K562 (cell line): ENCODE data around the gene FBXO44. TPM values are rescaled to one million over a fixed set of nuclear protein-coding genes. Genes with fewer than 3 reads are reported as not detected.
A peak's percentile ranks its signal among the peaks of the same experiment; 100 is the strongest.

Experiments used
- BHLHE40 ChIP-seq: IDR thresholded peaks from 2 replicates; pipeline ENCODE4 v1.6.1; 2011; ENCODE audit warnings: low read length, improper control_type of control experiment
- CBFB ChIP-seq: sonication (generic); formaldehyde crosslinking; IDR thresholded peaks from 2 replicates; pipeline ENCODE4 v1.4.0; 2020; ENCODE audit warnings: mild to moderate bottlenecking, missing genetic modification reagents
- CREB1 ChIP-seq, 2 experiments: sonication (generic) in 1 of 2; formaldehyde crosslinking in 1 of 2; IDR thresholded peaks; 2 replicates each; pipeline versions ENCODE4 v1.6.1 to v1.8.0; 2012 to 2022; ENCODE audit warnings: inconsistent platforms in 1 of 2, mild to moderate bottlenecking in 1 of 2, missing genetic modification reagents in 1 of 2, moderate library complexity in 1 of 2
- FOXJ2 ChIP-seq: fragments of 200-800 bp; sonication (Bioruptor generic); IDR thresholded peaks from 2 replicates; pipeline ENCODE4 v1.6.1; 2016; ENCODE audit warnings: missing genetic modification characterization, missing compliant biosample characterization
- FUS ChIP-seq: fragments of 200-400 bp; formaldehyde crosslinking; optimal IDR thresholded peaks from 2 replicates; pipeline ENCODE3; 2017; ENCODE audit warnings: low read depth, low read length
- HSF4 ChIP-seq: fragments of 250-450 bp; sonication (Bioruptor Pico); IDR thresholded peaks from 2 replicates; pipeline ENCODE4 v2.1.2; 2022; ENCODE audit warnings: mild to moderate bottlenecking, moderate library complexity, borderline replicate concordance
- KDM1A ChIP-seq, 2 experiments: fragments of 450-650 bp; IDR thresholded peaks; 2 replicates each; pipeline ENCODE4 v1.6.1; 2016; ENCODE audit warnings: mild to moderate bottlenecking in 2 of 2
- MEF2D ChIP-seq: conservative IDR thresholded peaks from 2 replicates; pipeline ENCODE4 v1.6.1; 2016; ENCODE audit warnings: low read depth, missing genetic modification characterization, missing compliant biosample characterization
- NR2C2 ChIP-seq, 2 experiments: fragments of 200-800 bp in 1 of 2; sonication (Bioruptor generic) in 1 of 2; sonication (generic) in 1 of 2; formaldehyde crosslinking in 1 of 2; IDR thresholded peaks; 2 replicates each; pipeline versions ENCODE4 v1.6.1 to v1.8.0; 2016 to 2022; ENCODE audit warnings: mild to moderate bottlenecking in 1 of 2, missing compliant biosample characterization in 1 of 2, missing genetic modification characterization in 1 of 2, missing genetic modification reagents in 1 of 2
- THRB ChIP-seq: fragments of 450-650 bp; formaldehyde crosslinking; conservative IDR thresholded peaks from 2 replicates; pipeline ENCODE4 v1.4.0; 2022; ENCODE audit warnings: mild to moderate bottlenecking, missing genetic modification characterization
- TOE1 ChIP-seq, 2 experiments: fragments of 450-650 bp in 1 of 2; sonication (generic) in 1 of 2; formaldehyde crosslinking in 1 of 2; IDR thresholded peaks; 2 replicates each; pipeline versions ENCODE4 v1.7.1 to v1.8.0; 2016 to 2022; ENCODE audit warnings: borderline replicate concordance in 2 of 2, mild to moderate bottlenecking in 2 of 2, antibody characterized with exemption in 1 of 2, inconsistent platforms in 1 of 2, low read depth in 1 of 2, missing genetic modification reagents in 1 of 2, moderate library complexity in 1 of 2
- ZFP1 ChIP-seq: fragments of 450-650 bp; formaldehyde crosslinking; IDR thresholded peaks from 2 replicates; pipeline ENCODE4 v1.4.0; 2020; ENCODE audit warnings: mild to moderate bottlenecking, mixed read lengths
- ZFX ChIP-seq: sonication (generic); formaldehyde crosslinking; IDR thresholded peaks from 2 replicates; pipeline ENCODE4 v1.8.0; 2022; ENCODE audit warnings: mild to moderate bottlenecking, missing genetic modification reagents, moderate library complexity
- ZKSCAN8 ChIP-seq: fragments of 200-800 bp; sonication (Bioruptor generic); IDR thresholded peaks from 2 replicates; pipeline ENCODE4 v1.6.1; 2016; ENCODE audit warnings: missing genetic modification characterization, missing compliant biosample characterization
- polyA plus RNA-seq, 8 experiments: library from polyadenylated mRNA; depleted of rRNA in 4 of 8; stranded (reverse) in 5 of 8; unstranded in 3 of 8; fragments of >200 nt; fragmentation: Nextera tagmentation in 2 of 8; fragmentation: Illumina TruSeq in 1 of 8; extraction: Ambion mirVana in 2 of 8; extraction: Trizol in 1 of 8; gene quantifications; 2 replicates each; pipeline versions ENCODE4 v1.2.1 to v1.2.3, GENCODE V29; 2011 to 2014; ENCODE audit warnings: inconsistent platforms in 1 of 8, missing spikeins in 1 of 8
- total RNA-seq, 7 experiments: library from RNA; depleted of rRNA in 6 of 7; stranded (reverse); fragments of >200 nt in 6 of 7; fragmentation: Illumina TruSeq in 2 of 7; extraction: Trizol in 2 of 7; gene quantifications; 2 replicates each; pipeline versions ENCODE4 v1.2.1 to v1.2.3, GENCODE V29; 2011 to 2021; ENCODE audit warnings: low replicate concordance in 1 of 7
- TF ChIP-seq, protein P1 (sequence below): fragments of 450-650 bp; IDR thresholded peaks from 2 replicates; pipeline ENCODE4 v1.7.1; 2018; ENCODE audit warnings: mild to moderate bottlenecking, low read depth; ENCODE audit not compliant: partially characterized antibody
- TF ChIP-seq, protein P2 (sequence below): fragments of 450-650 bp; IDR thresholded peaks from 2 replicates; pipeline ENCODE4 v1.6.1; 2016; ENCODE audit warnings: missing biosample characterization, missing genetic modification characterization
- TF ChIP-seq, protein P3 (sequence below): fragments of 250-450 bp; sonication (Bioruptor Pico); IDR thresholded peaks from 2 replicates; pipeline ENCODE4 v1.5.0; 2021
- TF ChIP-seq, protein P4 (sequence below): IDR thresholded peaks from 2 replicates; pipeline ENCODE4 v1.6.1; 2014; ENCODE audit warnings: antibody characterized with exemption

Gene FBXO44
- total and polyA plus RNA-seq, 9 of the 15 experiments (the other 6 are each of a cell fraction or from before 2014, with no cell fraction given), result 0.69 to 20.9 (median 6.7) TPM

- TF ChIP-seq, protein P1, sequence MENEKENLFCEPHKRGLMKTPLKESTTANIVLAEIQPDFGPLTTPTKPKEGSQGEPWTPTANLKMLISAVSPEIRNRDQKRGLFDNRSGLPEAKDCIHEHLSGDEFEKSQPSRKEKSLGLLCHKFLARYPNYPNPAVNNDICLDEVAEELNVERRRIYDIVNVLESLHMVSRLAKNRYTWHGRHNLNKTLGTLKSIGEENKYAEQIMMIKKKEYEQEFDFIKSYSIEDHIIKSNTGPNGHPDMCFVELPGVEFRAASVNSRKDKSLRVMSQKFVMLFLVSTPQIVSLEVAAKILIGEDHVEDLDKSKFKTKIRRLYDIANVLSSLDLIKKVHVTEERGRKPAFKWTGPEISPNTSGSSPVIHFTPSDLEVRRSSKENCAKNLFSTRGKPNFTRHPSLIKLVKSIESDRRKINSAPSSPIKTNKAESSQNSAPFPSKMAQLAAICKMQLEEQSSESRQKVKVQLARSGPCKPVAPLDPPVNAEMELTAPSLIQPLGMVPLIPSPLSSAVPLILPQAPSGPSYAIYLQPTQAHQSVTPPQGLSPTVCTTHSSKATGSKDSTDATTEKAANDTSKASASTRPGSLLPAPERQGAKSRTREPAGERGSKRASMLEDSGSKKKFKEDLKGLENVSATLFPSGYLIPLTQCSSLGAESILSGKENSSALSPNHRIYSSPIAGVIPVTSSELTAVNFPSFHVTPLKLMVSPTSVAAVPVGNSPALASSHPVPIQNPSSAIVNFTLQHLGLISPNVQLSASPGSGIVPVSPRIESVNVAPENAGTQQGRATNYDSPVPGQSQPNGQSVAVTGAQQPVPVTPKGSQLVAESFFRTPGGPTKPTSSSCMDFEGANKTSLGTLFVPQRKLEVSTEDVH, result no peak
- TF ChIP-seq BHLHE40, result peak; percentile 84
- TF ChIP-seq, protein P2, sequence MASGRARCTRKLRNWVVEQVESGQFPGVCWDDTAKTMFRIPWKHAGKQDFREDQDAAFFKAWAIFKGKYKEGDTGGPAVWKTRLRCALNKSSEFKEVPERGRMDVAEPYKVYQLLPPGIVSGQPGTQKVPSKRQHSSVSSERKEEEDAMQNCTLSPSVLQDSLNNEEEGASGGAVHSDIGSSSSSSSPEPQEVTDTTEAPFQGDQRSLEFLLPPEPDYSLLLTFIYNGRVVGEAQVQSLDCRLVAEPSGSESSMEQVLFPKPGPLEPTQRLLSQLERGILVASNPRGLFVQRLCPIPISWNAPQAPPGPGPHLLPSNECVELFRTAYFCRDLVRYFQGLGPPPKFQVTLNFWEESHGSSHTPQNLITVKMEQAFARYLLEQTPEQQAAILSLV (tag), result no peak
- no peak for TF ChIP-seq ZFP1 (CRISPR knock-in tag)
- 0 out of 2 replicates have a peak, but pooled peaks have one; percentile 24 for TF ChIP-seq TOE1 (IDR thresholded peaks at IDR 0.05; ENCODE audit: borderline replicate concordance)
- no peak for TF ChIP-seq TOE1 (CRISPR knock-in tag; IDR thresholded peaks at IDR 0.05; ENCODE audit: borderline replicate concordance, low read depth)
- no peak for TF ChIP-seq CBFB
- TF ChIP-seq MEF2D (tag), result no peak
- no peak for TF ChIP-seq HSF4 (CRISPR knock-in tag)
- TF ChIP-seq KDM1A (IDR thresholded peaks at IDR 0.05), result peak; percentile 81 to 93
- TF ChIP-seq ZFX (CRISPR knock-in tag), result peak; percentile 81
- TF ChIP-seq, protein P3, sequence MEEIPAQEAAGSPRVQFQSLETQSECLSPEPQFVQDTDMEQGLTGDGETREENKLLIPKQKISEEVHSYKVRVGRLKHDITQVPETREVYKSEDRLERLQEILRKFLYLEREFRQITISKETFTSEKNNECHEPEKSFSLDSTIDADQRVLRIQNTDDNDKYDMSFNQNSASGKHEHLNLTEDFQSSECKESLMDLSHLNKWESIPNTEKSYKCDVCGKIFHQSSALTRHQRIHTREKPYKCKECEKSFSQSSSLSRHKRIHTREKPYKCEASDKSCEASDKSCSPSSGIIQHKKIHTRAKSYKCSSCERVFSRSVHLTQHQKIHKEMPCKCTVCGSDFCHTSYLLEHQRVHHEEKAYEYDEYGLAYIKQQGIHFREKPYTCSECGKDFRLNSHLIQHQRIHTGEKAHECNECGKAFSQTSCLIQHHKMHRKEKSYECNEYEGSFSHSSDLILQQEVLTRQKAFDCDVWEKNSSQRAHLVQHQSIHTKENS (CRISPR knock-in tag), result no peak
- TF ChIP-seq CREB1 (IDR thresholded peaks at IDR 0.05), result no peak
- TF ChIP-seq CREB1 (CRISPR knock-in tag; IDR thresholded peaks at IDR 0.05), result peak; percentile 63; the same call in 1 of the 2 replicates
- TF ChIP-seq THRB (CRISPR knock-in tag), result no peak
- TF ChIP-seq, protein P4, sequence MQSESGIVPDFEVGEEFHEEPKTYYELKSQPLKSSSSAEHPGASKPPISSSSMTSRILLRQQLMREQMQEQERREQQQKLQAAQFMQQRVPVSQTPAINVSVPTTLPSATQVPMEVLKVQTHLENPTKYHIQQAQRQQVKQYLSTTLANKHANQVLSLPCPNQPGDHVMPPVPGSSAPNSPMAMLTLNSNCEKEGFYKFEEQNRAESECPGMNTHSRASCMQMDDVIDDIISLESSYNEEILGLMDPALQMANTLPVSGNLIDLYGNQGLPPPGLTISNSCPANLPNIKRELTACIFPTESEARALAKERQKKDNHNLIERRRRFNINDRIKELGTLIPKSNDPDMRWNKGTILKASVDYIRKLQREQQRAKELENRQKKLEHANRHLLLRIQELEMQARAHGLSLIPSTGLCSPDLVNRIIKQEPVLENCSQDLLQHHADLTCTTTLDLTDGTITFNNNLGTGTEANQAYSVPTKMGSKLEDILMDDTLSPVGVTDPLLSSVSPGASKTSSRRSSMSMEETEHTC, result no peak
- 0 out of 2 replicates have a peak, but pooled peaks have one; percentile 66 for TF ChIP-seq NR2C2 (CRISPR knock-in tag; IDR thresholded peaks at IDR 0.05)
- 0 out of 2 replicates have a peak, but pooled peaks have one; percentile 31 for TF ChIP-seq NR2C2 (tag; IDR thresholded peaks at IDR 0.05)
- TF ChIP-seq FUS, result no peak
- TF ChIP-seq FOXJ2 (tag), result no peak
- TF ChIP-seq ZKSCAN8, result no peak
Observed at GRCh38 chr1:11650331-11650991, 4.2 kb upstream of the FBXO44 start (continued).
